Brain microvascular endothelial cell (primary cell): ENCODE measurements around the gene MRPL24.

Experiments
- DNase-seq: peaks from one replicate; pipeline ENCODE4 v3.0.0-alpha.2; 2020
- H3K27ac ChIP-seq: fragments of 250-450 bp; sonication (Bioruptor Pico); 2 replicates; pipeline ENCODE4 v1.5.1; 2020; ENCODE audit warnings: mild to moderate bottlenecking, moderate library complexity
- H3K27me3 ChIP-seq: fragments of 250-450 bp; sonication (Bioruptor Pico); replicated peaks from 2 replicates; pipeline ENCODE4 v1.5.1; 2020; ENCODE audit warnings: mild to moderate bottlenecking
- H3K36me3 ChIP-seq: fragments of 250-450 bp; sonication (Bioruptor Pico); replicated peaks from 2 replicates; pipeline ENCODE4 v1.5.1; 2020; ENCODE audit warnings: mild to moderate bottlenecking
- H3K4me3 ChIP-seq: 2 replicates; pipeline ENCODE4 v1.5.1; 2011; ENCODE audit warnings: low read depth, mild to moderate bottlenecking, control low read depth, low read length, moderate library complexity
- in situ Hi-C: cut with HindIII; loops from 2 replicates; pipeline ENCODE4 v1.10.0; 2017; ENCODE audit warnings: low sequenced_read_pairs, low pct_ligation_motif_present
- TF ChIP-seq, protein P1 (sequence below): IDR thresholded peaks from 2 replicates; pipeline ENCODE4 v1.5.1; 2011; ENCODE audit warnings: low read depth, mild to moderate bottlenecking, moderate library complexity, low read length, control low read depth, inconsistent platforms; ENCODE audit errors: missing control alignments

Gene MRPL24

DNA sequence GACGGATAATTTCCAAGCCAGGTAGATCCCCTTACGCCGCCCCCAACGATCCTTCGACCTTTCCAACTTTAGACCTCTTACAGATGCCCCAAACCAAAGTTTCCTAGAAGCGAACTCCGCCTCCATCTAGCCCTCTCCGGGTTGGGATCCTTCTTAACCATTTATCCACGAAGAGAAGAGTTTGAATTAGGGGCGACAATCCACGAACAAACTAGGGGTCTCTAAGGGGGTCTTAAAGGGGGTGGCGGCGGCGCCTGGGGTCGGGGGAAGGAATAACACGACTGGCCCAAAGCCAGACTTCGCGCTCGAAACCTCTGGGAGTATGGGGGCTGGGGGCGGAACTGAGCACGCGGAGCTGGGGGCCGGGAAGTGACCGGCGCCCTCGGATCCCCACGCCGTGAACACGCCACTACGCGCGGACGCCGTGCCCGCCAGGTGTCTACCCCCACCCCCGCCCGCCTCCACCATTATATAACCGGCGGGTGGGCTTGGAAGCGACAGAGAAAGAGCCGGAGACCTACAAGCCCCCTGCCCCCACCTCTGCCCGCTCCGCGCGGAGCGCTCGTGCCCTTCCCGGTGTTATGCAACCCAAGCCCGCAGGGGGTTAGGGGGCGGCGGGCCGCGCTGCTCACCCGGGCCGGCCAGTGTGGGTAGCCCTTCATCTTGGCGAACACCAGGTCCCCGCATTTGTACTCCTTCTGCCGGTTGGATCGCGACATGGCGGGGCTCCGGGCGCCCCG lies 10.0 kb upstream of the MRPL24 start:
- Histone ChIP-seq H3K4me3 (peak overlapping the region; percentile 96), H3K27ac (peak overlapping the region; percentile 99), H3K36me3 (no peaks in the 10 kb centered on the region), H3K27me3 (no peaks in the 10 kb centered on the region)
- in situ Hi-C loops = no loop called here
- TF ChIP-seq, protein P1, sequence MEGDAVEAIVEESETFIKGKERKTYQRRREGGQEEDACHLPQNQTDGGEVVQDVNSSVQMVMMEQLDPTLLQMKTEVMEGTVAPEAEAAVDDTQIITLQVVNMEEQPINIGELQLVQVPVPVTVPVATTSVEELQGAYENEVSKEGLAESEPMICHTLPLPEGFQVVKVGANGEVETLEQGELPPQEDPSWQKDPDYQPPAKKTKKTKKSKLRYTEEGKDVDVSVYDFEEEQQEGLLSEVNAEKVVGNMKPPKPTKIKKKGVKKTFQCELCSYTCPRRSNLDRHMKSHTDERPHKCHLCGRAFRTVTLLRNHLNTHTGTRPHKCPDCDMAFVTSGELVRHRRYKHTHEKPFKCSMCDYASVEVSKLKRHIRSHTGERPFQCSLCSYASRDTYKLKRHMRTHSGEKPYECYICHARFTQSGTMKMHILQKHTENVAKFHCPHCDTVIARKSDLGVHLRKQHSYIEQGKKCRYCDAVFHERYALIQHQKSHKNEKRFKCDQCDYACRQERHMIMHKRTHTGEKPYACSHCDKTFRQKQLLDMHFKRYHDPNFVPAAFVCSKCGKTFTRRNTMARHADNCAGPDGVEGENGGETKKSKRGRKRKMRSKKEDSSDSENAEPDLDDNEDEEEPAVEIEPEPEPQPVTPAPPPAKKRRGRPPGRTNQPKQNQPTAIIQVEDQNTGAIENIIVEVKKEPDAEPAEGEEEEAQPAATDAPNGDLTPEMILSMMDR = peak; percentile 5
- DNase-seq = no peak

DNA sequence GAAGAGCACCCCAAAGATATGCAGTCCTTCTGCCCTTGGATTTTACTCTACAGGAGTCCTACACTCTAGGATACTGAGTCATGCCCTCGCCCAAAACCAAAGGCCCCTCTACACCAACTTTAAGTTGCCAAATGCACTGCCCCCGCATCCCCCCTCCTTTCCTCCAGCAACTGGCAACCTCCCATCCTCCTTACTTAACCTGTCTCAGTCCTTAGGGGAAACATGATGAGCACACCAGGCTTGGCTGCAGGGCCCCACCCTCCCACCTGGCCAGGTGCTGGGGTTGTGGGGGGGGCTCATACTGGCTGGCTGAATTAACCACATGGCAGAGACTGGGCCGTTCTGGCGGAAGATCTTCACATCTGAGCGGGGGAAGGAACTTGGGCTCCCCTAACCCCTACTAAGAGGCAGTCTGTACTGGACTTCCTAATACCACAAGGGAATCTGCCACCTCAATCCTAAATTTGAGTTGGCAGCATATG lies 9.3 kb upstream of the MRPL24 start:
- Histone ChIP-seq H3K27ac (peak overlapping the region; percentile 99), H3K27me3 (no peaks in the 10 kb centered on the region), H3K36me3 (no peaks in the 10 kb centered on the region), H3K4me3 (peak overlapping the region; percentile 96)
- in situ Hi-C loops = no loop called here
- TF ChIP-seq, protein P1 = no peak
- DNase-seq = no peak

DNA sequence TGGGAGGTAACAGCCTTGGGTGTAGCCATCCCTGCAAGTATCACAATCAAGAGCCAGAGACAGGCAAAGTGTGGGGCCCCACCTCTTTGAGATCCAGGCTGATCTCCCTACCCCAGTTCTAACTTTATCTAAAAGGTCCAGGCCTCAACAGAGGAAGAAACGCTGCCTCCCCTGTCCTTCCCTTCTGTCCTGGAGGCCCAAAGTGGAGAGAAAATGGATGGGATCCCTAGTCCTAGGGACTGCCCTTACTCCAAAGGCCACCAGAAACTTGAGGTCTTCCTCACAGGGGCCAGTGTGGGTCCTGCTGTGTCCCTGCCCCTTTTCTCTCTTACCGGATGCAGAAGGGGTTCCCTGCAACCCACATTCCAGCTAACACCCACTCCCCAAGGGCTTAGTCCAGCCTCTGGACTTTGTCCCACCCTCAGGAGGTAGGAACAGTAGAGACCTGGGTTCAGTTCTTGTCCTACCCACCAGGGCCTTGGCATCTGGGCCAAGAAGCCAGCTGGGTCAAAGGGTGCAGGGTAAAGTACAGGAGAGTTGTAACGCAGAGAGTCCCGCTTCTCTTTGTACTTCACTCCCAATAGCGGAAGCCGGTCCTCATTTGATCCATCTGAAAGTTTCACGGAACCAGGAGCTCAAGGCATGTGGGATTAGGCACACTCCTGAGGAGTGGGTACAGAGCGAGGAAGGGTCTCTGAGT lies 8.7 kb upstream of the MRPL24 start:
- TF ChIP-seq, protein P1 = no peak
- Histone ChIP-seq H3K27me3 (no peaks in the 10 kb centered on the region), H3K36me3 (no peaks in the 10 kb centered on the region), H3K27ac (peak overlapping the region; percentile 99), H3K4me3 (peak overlapping the region; percentile 96)
- DNase-seq = no peak
- in situ Hi-C loops = no loop called here

DNA sequence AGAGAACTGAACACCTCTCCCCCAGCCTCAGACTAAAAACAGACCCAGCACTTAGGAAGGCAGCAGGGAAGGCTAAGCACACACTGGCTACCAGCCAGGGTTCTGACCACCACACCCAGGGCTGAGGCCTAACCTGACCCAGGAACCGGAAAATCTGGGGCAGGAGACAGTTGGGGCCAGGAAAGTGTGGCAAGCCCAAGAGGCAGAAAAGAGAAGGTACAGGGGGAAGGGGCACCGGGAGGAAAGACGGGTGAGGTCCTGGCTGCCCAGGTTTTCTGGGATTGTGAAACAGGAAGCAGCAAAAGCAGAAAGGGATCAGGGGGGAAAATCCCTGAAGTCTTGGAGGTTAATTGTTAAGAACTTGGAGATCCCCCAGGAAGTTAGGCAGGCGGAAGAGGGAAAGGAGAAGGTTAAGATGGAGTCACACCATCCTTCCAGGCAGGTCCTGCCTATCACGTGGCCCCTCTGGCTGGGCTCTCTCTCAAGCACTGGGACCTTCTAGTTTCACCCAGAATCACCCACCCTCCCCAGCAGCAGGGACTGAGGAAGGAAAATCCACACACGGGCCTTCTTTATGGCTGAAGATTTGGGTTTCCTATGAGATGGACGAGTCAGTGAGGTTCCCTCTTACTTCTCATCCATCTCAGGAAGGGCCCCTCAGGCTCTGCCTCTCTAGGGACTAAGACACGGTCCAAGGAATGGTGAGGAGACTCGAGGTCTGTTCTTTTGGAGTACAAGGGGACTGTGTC lies 8.0 kb upstream of the MRPL24 start:
- TF ChIP-seq, protein P1 = no peak
- no peaks in the 10 kb centered on the region for H3K36me3 ChIP-seq
- no peak for DNase-seq
- in situ Hi-C loops = no loop called here
- no peaks in the 10 kb centered on the region for H3K27me3 ChIP-seq
- H3K4me3 ChIP-seq = peak overlapping the region; percentile 96
- H3K27ac ChIP-seq = peak overlapping the region; percentile 99

DNA sequence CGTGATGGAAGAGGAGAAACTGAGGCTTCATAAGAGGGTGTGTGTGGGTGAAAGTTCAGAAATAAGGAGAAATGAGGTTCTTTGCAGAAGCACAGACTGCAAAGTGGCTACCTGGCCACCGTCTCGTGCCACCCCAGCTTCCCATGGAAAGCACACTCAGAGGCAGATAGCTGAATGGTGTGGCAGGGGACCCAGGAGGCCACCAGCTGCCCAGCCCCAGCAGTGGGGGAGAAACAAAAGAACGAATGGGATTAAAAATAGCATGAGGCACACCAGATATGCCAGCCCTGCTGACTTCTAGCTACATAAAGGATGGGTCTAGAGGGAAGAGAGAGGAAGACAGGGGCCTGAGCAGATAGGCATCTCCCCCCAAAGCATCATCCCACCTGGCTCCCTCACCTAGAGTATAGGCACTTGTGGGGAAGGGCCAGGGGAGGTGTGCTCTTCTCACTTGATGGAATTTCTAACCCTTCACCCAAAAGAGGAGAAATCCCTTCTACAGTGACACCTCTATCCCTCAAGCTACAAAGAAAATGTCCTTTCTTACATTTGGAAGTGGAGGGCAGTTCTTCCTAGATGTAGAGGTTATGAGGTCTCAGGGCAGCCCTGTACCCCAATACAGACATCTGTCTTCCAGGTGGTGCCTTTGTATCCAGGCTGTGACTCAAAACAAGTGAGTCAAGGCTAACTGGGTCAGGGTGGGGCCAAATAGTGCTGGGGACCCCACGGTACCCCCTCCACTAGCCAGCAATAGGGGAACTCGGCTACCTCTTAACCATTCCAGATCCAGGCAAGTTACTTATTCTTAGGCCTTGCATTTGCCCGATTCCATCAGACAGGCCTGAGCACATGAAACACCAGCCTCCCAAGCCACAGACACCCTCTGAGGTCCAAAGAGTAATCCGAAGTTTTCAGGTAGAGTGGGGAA lies 7.1 kb upstream of the MRPL24 start:
- peaks cover 4% of the 10 kb centered on the region for H3K36me3 ChIP-seq
- TF ChIP-seq, protein P1 = no peak
- H3K4me3 ChIP-seq = peak overlapping the region; percentile 96
- no peaks in the 10 kb centered on the region for H3K27me3 ChIP-seq
- DNase-seq = no peak
- H3K27ac ChIP-seq = peak overlapping the region; percentile 99
- in situ Hi-C loops = no loop called here
